A549 treated with AZD2906 at 1 μM for 4 hours (cell line): ENCODE results near the gene A2M. TPM values are rescaled to one million over a fixed set of nuclear protein-coding genes. Genes with fewer than 3 reads are reported as not detected.

ENCODE experiments used
- total RNA-seq: library from RNA; stranded (reverse); fragments of 200-300 nt; extraction: Qiagen RNA extraction; gene quantifications from 5 replicates; pipeline ENCODE4 v1.2.3, GENCODE V29; 2022

Gene A2M
- 0.14 to 0.24 TPM (median 0.14 TPM) in 4 of 5 replicates, not detected in the other for total RNA-seq

GRCh38 chr12:9115731-9116559, at the start of gene A2M:
Gene A2M (minus strand): TSS chr12:9115919. CDS start chr12:9115849, 70 bp downstream.

Other genes starting within 250 kb of the A2M start
- gene PHC1, start 201.4 kb downstream of the A2M start, total RNA-seq: 7.2 to 11.6 TPM (median 9.1 TPM) in 5 replicates
- 133 to 166 TPM (median 147 TPM) in 5 replicates for gene M6PR, start 166.3 kb downstream of the A2M start, total RNA-seq
- gene KLRG1, start 126.4 kb downstream of the A2M start, total RNA-seq: 1.1 to 1.8 TPM (median 1.6 TPM) in 5 replicates
- not detected in 5 replicates for gene PZP, start 92.5 kb upstream of the A2M start, total RNA-seq